GM21423 (cell line): ENCODE results near the gene ACSL5.
"Not testable (repeated sequence)": the region's sequence is repeated elsewhere in the genome, so short reads cannot be mapped to it uniquely, and the experiment has no call there.

Experiments
- ATAC-seq: cut with Tn5 transposase; IDR thresholded peaks from one replicate; pipeline ENCODE4 v1.9.1; 2021; ENCODE audit warnings: mild to moderate bottlenecking, moderate library complexity; ENCODE audit not compliant: unreplicated experiment

ACSL5 gene

DNA sequence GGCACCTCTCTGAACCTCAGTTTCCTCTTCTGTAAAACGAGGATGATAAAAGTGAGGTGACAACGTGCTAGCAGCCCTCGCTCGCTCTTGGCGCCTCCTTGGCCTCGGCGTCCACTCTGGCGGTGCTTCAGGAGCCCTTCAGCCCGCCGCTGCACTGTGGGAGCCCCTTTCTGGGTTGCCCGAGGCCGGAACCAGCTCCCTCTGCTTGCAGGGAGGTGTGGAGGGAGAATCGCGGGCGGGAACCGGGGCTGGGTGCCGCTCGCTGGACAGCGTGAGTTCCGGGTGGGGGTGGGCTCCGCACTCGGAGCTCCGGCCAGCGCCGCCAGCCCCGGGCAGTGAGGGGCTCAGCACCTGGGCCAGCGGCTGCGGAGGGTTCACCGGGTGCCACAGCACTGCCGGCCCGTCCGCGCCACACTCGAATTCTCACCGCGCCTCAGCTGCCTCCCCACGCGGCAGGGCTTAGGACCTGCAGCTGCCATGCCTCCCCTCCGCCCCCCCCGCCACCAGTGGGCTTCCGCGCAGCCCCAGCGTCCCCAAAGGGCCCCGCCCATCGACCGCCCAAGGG lies 24.3 kb upstream of the ACSL5 start:
- no peak for ATAC-seq

DNA sequence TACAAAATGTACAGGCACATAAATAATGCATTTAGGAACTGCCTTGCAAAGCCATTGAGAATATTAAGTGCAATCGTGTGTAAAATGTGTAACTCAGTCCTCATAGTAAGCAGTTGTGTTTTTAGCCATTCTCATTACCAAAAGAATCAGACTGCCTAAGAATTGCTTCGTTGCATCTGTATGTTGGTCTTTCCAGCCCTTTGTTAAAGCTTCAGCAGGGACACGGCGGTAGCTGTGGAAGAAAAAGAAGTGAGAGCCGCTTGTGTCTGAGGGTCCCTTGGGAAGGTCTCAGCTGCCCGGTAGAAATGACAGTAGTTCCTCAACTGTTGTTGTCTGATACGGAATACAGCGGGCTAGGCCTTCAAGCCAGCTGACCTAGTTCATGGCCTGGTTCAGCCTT lies 22.8 kb upstream of the ACSL5 start:
- no peak for ATAC-seq

DNA sequence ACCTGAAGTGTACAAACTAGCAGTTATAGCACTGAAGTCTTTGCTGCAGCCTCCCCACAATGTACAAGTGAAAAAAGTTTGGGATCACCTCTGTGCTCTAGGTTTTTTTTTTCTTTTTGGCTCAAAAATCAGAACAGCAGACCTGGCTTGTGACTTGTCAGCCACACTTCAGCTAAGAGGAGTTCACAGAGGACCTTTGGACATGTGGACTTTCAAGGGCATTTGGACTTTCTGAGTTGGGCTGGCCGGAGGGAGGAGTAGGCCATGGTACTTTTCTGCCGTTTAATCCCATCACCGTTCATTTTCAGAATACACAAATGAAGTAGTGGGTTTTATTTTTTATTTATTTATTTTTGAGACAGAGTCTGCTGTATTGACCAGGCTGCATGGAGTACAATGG lies 21.9 kb upstream of the ACSL5 start:
- no peak for ATAC-seq

DNA sequence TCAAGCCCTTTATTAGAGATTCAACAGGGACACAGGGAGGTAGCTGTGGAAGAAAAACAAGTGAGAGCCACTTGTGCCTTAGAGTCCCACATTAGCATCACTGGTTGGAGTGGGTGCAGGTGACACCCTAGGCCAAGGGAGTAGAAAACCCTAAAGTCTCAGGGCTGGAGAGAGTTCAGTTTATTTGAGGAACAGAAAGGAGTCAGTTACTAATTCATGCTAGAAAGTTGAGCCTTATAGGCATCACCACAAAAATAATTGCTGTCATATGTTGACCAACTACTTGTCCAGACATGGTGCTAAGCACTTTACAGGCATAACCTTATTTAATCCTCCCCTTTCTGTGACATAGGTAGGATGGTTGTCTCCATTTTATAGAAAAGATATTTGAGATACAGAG lies 20.9 kb upstream of the ACSL5 start:
- no peak for ATAC-seq

GRCh38 chr10:112356686-112357085 lies 17.2 kb upstream of the ACSL5 start:
- ATAC-seq: no peak

- ATAC-seq: no peak
Measured at GRCh38 chr10:112359606-112360307, 14.2 kb upstream of the ACSL5 start.

DNA sequence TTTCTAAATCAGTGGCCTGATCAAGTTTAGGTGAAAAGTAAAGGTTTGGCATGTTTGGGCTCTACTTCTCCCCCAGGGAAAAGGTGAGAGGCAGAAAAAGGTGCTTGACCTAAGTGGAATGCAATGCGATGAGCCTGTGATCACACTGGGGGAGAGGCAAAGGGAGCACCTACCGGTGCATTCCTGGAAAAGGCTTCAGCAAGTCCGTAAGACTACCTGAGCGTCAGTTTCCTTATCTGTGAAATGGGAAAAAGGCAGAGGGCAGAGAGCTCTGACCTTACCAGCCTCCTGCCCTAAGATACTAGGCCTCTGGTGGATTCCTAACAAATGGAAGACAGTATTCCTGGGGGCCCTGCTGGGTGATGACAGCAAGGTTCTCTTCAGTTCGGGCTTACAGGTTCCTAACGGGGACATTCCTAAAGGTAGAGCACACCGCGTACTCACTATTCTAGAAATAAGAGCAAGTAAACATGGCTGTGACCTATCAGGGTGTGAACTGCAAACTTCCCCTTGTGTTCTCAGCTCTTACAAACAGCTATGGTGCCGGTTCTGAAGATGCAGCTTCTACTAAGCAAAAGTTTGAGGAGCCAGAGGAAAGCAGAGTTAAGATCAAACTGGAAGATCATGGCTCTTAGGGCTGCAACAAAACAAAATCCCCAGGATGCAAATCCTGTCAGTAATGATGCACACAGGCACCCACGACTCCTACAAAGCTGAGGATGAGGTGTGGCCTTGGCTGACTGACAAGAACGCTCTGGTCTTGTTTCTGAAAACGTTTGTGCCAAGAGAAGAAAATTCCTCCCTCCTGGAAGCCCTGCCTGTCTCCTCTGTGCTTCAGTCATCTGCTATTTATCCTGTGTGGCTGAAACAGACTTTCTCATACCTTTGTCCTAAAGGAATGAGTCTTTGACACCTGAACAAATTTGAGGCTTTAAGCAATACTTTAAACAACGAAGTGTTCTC lies 13.3 kb upstream of the ACSL5 start:
- no peak for ATAC-seq

DNA sequence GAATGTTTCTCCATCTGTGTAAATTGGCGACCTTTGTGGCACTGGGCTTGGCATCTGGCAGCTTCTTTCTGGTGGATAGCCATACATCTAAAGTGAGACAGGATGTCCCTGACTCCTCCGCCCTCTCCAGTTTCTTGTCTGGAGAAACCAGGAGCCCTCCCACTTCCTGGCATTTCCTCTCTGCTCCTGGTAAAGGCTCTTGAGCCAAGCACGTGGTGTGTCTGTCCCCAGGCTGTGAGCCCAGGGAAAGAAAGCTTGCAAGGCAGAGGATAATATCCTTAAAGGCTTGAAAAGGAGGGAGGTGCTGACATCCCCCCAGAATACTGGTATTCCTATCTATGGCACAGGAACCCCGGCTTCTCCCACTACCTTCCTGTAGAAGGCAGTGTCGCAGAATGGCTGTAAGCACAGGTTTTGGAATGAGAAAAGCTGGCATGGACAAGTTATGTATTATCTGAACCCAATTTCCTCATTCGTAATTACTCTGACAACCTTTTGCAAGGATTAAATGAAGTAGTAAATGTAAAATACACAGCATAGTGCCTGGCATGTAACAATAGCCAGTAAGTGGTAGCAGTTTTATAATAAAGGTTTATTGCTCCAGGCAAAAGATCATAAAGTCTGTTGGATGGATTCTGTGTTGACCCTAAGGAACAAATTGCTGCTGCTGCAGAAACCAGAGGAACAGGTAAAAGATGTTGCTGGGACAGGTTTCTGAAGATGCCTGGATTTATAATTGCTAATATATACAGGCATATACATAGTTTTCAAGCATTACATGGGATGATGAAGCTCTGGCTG lies 11.8 kb upstream of the ACSL5 start:
- no peak for ATAC-seq

DNA sequence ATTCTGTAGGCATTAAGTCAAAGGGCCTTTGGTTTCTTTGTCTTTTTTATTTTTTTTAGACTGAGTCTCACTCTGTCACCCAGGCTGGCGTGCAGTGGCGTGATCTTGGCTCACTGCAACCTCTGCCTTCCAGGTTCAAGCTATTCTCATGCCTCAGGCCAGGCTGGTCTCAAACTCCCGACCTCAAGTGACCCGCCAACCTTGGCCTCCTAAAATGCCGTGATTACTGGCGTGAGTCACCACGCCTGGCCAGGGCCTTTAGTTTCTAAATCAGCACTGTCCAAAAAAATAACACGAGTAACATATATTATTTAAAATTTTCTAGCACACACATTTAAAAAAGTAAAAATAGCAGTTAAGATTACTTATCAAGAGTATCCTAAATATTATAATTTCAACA lies 11.1 kb upstream of the ACSL5 start:
- no peak for ATAC-seq

DNA sequence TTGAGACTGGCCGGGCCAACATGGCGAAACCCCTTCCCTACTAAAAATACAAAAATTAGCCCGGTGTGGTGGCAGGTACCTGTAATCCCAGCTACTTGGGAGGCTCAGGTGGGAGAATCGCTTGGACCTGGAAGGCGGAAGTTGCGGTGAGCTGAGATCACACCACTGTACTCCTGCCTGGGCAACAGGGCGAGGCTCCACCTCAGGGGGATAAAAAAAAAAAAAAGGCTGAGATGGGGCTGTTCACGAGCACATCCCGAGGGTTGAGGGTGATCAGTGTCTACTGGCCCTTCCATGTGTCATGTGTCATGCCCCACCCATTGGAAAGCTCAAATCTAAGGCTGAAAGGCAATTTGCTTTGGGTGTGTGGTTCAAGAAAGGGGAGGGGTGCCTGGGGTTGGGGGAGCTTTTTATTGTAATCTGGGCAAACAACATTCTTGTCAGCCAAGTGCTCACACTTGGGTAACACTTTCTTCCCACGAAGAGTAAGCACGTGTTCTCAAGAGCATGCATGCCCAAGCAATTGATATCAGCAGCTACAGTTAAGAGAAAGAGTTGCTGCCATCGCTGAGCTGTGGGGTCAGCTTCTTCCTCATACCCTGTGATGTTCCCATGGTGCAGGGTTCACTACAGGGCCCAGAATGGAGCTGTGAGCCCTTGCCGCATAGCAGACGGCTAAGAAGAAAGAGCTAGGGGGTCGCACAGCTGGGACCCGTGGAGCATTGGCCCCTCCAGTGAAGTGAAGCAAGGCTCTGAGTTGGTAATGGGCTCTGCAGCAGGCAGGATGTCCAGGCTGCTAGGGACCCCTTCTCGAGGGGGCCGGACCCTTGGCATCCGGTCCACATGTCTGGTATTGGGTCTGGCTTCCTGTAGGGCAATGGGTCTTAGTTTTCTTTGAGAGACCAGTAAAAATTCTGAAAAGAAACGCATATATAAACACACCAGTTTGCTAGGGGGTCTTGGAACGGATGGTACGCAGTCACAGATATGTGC lies 9.9 kb upstream of the ACSL5 start:
- ATAC-seq: no peak

DNA sequence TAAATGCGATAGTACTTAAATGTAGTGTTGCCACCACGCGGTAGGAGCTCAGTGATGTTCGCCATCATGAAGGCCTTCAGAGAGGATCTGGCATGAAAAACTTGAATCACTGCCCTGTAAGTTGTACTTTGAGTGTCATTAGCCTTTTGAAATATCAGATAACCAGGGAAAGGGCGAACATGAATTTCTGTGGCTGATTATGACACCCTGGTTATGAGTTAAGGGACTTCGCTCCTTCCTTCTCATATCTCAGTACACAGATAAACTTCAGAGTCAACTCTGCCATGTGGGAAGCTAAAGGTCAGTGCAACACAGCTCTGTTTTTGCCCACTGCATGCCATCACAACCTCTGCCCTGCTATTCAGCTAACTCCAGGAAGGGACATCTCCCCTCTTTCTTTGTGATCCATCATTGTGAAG lies 8.9 kb upstream of the ACSL5 start:
- no peak for ATAC-seq

DNA sequence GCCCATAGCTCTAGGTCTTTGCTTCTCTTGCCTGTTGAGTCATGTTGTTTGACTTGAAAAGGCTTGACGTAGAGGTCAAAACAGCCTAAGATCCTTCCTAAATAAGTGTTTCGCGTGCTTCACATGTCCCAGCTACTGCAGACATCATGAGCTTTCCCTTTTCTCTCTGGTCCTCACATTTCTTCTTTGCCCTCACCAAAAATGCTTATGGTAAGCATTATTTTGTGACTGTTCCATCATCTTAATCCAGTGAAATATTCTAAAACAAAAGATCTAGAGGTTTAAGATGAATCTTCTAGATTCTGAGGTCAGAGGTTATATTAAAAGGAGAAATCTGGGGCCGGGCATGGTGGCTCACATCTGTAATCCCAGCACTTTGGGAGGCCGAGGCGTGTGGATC lies 8.5 kb upstream of the ACSL5 start:
- no peak for ATAC-seq

DNA sequence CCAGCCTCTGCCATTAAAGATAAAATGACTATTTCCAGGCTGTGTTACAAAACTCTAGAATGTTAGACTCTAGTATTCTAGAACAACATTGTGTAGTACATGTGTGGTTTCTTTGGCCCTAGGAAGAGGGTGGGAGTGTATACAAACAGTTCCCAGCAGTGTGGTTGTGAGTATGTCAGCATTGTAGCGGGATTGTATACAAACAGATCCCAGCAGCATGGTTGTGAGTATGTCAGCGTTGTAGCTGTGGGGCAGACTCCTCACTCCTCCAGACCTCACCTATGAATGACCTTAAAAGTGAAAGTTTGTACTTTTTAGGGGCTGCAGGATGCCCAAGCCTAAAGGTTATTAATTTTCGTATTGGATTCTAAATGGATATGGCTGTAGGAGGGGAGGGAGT lies 6.9 kb upstream of the ACSL5 start:
- no peak for ATAC-seq

DNA sequence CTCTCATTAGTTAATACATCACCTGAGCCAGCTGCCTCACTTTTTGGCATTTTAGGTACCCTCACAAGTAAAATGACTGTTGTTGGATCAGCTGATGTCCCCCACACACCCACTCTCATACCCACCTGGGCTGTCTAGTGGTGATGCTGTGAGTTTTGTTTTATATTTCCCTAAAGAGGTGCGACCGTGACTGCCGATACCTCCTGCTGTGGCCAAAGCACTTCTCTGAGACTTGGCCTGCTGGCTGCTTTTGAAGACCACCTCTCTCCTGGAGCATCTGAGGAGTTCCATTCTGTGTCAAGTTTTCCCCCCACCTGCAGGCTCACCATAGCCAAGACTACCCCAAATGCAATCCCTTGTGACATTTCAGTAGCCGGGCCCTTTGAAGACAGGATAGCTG lies 6.4 kb upstream of the ACSL5 start:
- ATAC-seq: no peak

- peak; percentile 94 for ATAC-seq
Measured at GRCh38 chr10:112369495-112370423, 4.2 kb upstream of the ACSL5 start.

GRCh38 chr10:112370424-112370819 lies 3.5 kb upstream of the ACSL5 start:
- ATAC-seq: no peak

DNA sequence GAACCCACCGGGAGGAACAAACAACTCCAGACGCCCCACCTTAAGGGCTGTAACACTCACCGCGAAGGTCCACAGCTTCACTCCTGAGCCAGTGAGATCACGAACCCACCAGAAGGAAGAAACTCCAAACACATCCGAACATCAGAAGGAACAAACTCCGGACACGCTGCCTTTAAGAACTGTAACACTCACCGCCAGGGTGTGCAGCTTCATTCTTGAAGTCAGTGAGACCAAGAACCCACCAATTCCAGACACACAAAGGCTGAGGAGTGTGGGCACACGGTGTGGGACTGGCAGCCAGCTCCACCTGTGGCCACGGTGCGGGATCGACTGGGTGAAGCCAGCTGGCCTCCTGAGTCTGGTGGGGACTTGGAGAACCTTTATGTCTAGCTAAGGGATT lies 2.6 kb upstream of the ACSL5 start:
- ATAC-seq: not testable (repeated sequence)

GRCh38 chr10:112372182-112372810 lies 1.6 kb upstream of the ACSL5 start:
- not testable (repeated sequence) for ATAC-seq
